DOHH2 (cell line): ENCODE data around the gene ANP32E.
A peak's percentile ranks its signal among the peaks of the same experiment; 100 is the strongest.

Source experiments
- H3F3A ChIP-seq: fragments of 200-600 bp; sonication (generic), shearing (Covaris generic); 2 replicates; pipeline ENCODE4 v1.6.0; 2016; ENCODE audit warnings: antibody characterized with exemption, mild to moderate bottlenecking; ENCODE audit not compliant: control insufficient read depth, insufficient read depth
- H3K27ac ChIP-seq: fragments of 200-600 bp; sonication (generic); 2 replicates; pipeline ENCODE4 v1.5.1; 2014; ENCODE audit warnings: low read depth, mild to moderate bottlenecking, low read length, moderate library complexity
- H3K27me3 ChIP-seq: fragments of 200-600 bp; sonication (generic); 2 replicates; pipeline ENCODE4 v1.6.1; 2014; ENCODE audit warnings: mild to moderate bottlenecking, low read length, mixed read lengths; ENCODE audit not compliant: control insufficient read depth
- H3K36me3 ChIP-seq: fragments of 200-600 bp; sonication (generic); 2 replicates; pipeline ENCODE4 v1.6.1; 2014; ENCODE audit warnings: mild to moderate bottlenecking, low read length, moderate library complexity, mixed read lengths; ENCODE audit not compliant: control insufficient read depth
- H3K4me1 ChIP-seq: fragments of 200-600 bp; sonication (generic); 2 replicates; pipeline ENCODE4 v1.6.1; 2014; ENCODE audit warnings: mild to moderate bottlenecking, low read length, mixed read lengths; ENCODE audit not compliant: control insufficient read depth
- H3K4me2 ChIP-seq: fragments of 200-600 bp; sonication (generic); 2 replicates; pipeline ENCODE4 v1.6.0; 2014; ENCODE audit warnings: mild to moderate bottlenecking, low read length, moderate library complexity
- H3K4me3 ChIP-seq: fragments of 200-600 bp; sonication (generic); 2 replicates; pipeline ENCODE4 v1.5.1; 2014; ENCODE audit warnings: mild to moderate bottlenecking, low read length, mixed read lengths
- H3K79me2 ChIP-seq: fragments of 200-600 bp; sonication (generic); 2 replicates; pipeline ENCODE4 v1.6.1; 2014; ENCODE audit warnings: mild to moderate bottlenecking, low read length, mixed read lengths; ENCODE audit not compliant: control insufficient read depth
- H3K9me2 ChIP-seq: fragments of 200-600 bp; sonication (generic); replicated peaks from 2 replicates; pipeline ENCODE4 v1.6.1; 2014; ENCODE audit warnings: mild to moderate bottlenecking, low read length, mixed read lengths; ENCODE audit not compliant: control insufficient read depth
- H3K9me3 ChIP-seq: fragments of 200-600 bp; sonication (generic); 2 replicates; pipeline ENCODE4 v1.6.1; 2014; ENCODE audit warnings: antibody characterized with exemption, low read length, mixed read lengths; ENCODE audit not compliant: control insufficient read depth, insufficient read depth
- H4K20me1 ChIP-seq: fragments of 200-600 bp; sonication (generic); 2 replicates; pipeline ENCODE4 v1.6.0; 2014; ENCODE audit warnings: low read depth, mild to moderate bottlenecking, antibody characterized with exemption, low read length, moderate library complexity; ENCODE audit not compliant: control insufficient read depth, insufficient read depth
- CTCF ChIP-seq: fragments of 200-600 bp; sonication (generic); IDR thresholded peaks from one replicate; pipeline ENCODE4 v1.5.1; 2014; ENCODE audit warnings: antibody characterized with exemption, mild to moderate bottlenecking, low read depth, low read length; ENCODE audit not compliant: poor library complexity, severe bottlenecking
- EZH2phosphoT487 ChIP-seq: fragments of 200-600 bp; sonication (generic); IDR thresholded peaks from 2 replicates; pipeline ENCODE4 v1.6.1; 2017; ENCODE audit warnings: borderline replicate concordance, mild to moderate bottlenecking, antibody characterized with exemption, low read length, moderate library complexity, mixed read lengths

ANP32E gene

GRCh38 chr1:150256554-150257341 lies 20.8 kb upstream of the ANP32E start:
- no peak overlapping the region for H3K27ac ChIP-seq

GRCh38 chr1:150256198-150256553 lies 20.3 kb upstream of the ANP32E start:
- Histone ChIP-seq H3K27ac (no peak overlapping the region), H3K9me2 (no peaks in the 10 kb centered on the region), H3K4me1 (peaks cover 25% of the 10 kb centered on the region), H3K4me3 (peak overlapping the region; percentile 55; the same call in 1 of the 2 replicates), H3K27me3 (peaks cover 42% of the 10 kb centered on the region), H3K4me2 (peak overlapping the region; percentile 70), H3K36me3 (no peaks in the 10 kb centered on the region), H4K20me1 (no peaks in the 10 kb centered on the region), H3F3A (no peaks in the 10 kb centered on the region), H3K79me2 (no peaks in the 10 kb centered on the region), H3K9me3 (no peaks in the 10 kb centered on the region)
- no peak for TF ChIP-seq EZH2phosphoT487
- no peak for TF ChIP-seq CTCF

More at GRCh38 chr1:150256554-150257341, 20.8 kb upstream of the ANP32E start:
- Histone ChIP-seq H3K9me3 (no peaks in the 10 kb centered on the region), H3K79me2 (no peaks in the 10 kb centered on the region), H3K9me2 (no peaks in the 10 kb centered on the region), H3K4me2 (peak overlapping the region; percentile 70), H3F3A (no peaks in the 10 kb centered on the region), H3K4me1 (peaks cover 25% of the 10 kb centered on the region), H3K27me3 (peaks cover 42% of the 10 kb centered on the region), H4K20me1 (no peaks in the 10 kb centered on the region), H3K4me3 (no peak overlapping the region), H3K36me3 (no peaks in the 10 kb centered on the region)
- TF ChIP-seq CTCF (no peak), EZH2phosphoT487 (no peak)

DNA sequence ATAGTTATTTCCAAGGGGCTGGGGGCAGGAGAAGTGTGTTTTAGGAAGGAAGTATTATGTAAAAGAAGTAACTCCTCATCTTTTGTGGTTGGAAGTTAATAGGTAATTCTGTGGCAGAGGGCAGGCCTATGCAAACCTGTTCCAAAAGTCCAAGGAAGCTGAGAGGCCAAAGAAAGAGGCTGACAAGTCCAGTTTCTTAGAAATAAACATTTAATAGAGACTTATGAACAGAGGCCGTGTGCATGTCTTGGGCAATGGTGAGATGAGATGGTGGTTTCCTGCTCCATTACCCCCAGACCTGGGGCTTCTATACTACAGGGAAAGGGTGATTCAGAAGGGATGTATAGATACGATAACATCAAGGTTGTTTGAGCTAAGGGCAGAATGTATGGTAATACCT lies 14.0 kb upstream of the ANP32E start:
- H3K27me3 ChIP-seq, result 0 out of 2 replicates have a peak, but pooled peaks cover 3% of the 10 kb centered on the region
- no peaks in the 10 kb centered on the region for H3K9me3 ChIP-seq
- H3K9me2 ChIP-seq, result no peaks in the 10 kb centered on the region
- no peaks in the 10 kb centered on the region for H3K36me3 ChIP-seq
- H3K4me1 ChIP-seq, result peaks cover 5% of the 10 kb centered on the region
- H3K79me2 ChIP-seq, result no peaks in the 10 kb centered on the region
- H4K20me1 ChIP-seq, result no peaks in the 10 kb centered on the region
- H3K4me2 ChIP-seq, result no peak overlapping the region
- H3F3A ChIP-seq, result no peaks in the 10 kb centered on the region
- no peak for TF ChIP-seq EZH2phosphoT487
- no peak for TF ChIP-seq CTCF
- H3K27ac ChIP-seq, result no peak overlapping the region
- no peak overlapping the region for H3K4me3 ChIP-seq
